Keratinocyte (primary cell): Measurements from ENCODE around the gene GRB10. TPM values are rescaled to one million over a fixed set of nuclear protein-coding genes. Genes with fewer than 3 reads are reported as not detected.

Source experiments
- DNase-seq: peaks from one replicate; pipeline ENCODE4 v3.0.0-alpha.2; 2011; ENCODE audit warnings: low read depth, missing footprints, low spot score
- FAIRE-seq: peaks from 2 replicates; lab custom pipeline; 2011; peaks lifted over from hg19 to GRCh38; lab: Jason Lieb, UNC
- H2AFZ ChIP-seq: 2 replicates; pipeline ENCODE4 v1.6.0; 2012; ENCODE audit warnings: low read length, control low read depth, inconsistent platforms; ENCODE audit not compliant: control insufficient read depth
- H3K27ac ChIP-seq: 2 replicates; pipeline ENCODE4 v1.5.1; 2011; ENCODE audit warnings: low read length; ENCODE audit not compliant: control insufficient read depth, insufficient read depth
- H3K27me3 ChIP-seq: 3 replicates; pipeline ENCODE4 v1.6.0; 2011; ENCODE audit warnings: low read length; ENCODE audit not compliant: control insufficient read depth, insufficient read depth; ENCODE audit errors: extremely low read depth
- H3K36me3 ChIP-seq, 2 experiments: 2 replicates in 1 of 2; 3 replicates in 1 of 2; pipeline ENCODE4 v1.5.1; 2011; ENCODE audit warnings: low read length in 2 of 2, mild to moderate bottlenecking in 1 of 2; ENCODE audit not compliant: control insufficient read depth in 2 of 2, insufficient read depth in 2 of 2; ENCODE audit errors: extremely low read depth in 1 of 2
- H3K4me1 ChIP-seq: 3 replicates; pipeline ENCODE4 v1.5.1; 2011; ENCODE audit warnings: low read length; ENCODE audit not compliant: control insufficient read depth, insufficient read depth; ENCODE audit errors: extremely low read depth
- H3K4me2 ChIP-seq: 3 replicates; pipeline ENCODE4 v1.6.0; 2011; ENCODE audit warnings: low read depth, low read length; ENCODE audit not compliant: control insufficient read depth, insufficient read depth; ENCODE audit errors: extremely low read depth
- H3K4me3 ChIP-seq, 3 experiments: fragments of 200-600 bp in 1 of 3; sonication (generic) in 1 of 3; 2 replicates in 2 of 3; 3 replicates in 1 of 3; pipeline ENCODE4 v1.5.1; 2011 to 2016; ENCODE audit warnings: low read length in 3 of 3, mild to moderate bottlenecking in 3 of 3, control low read depth in 2 of 3, inconsistent platforms in 1 of 3, low read depth in 1 of 3, mixed read lengths in 1 of 3, mixed run types in 1 of 3, moderate library complexity in 1 of 3; ENCODE audit not compliant: control insufficient read depth in 2 of 3, insufficient read depth in 2 of 3; ENCODE audit errors: extremely low read depth in 1 of 3
- H3K79me2 ChIP-seq: 2 replicates; pipeline ENCODE4 v1.6.0; 2012; ENCODE audit warnings: low read length; ENCODE audit not compliant: control insufficient read depth, insufficient read depth
- H3K9ac ChIP-seq: 3 replicates; pipeline ENCODE4 v1.6.0; 2011; ENCODE audit warnings: low read length; ENCODE audit not compliant: control insufficient read depth, insufficient read depth; ENCODE audit errors: extremely low read depth
- H3K9me1 ChIP-seq: 3 replicates; pipeline ENCODE4 v1.6.0; 2011; ENCODE audit warnings: low read length; ENCODE audit not compliant: control insufficient read depth, insufficient read depth; ENCODE audit errors: extremely low read depth
- H3K9me3 ChIP-seq: 2 replicates; pipeline ENCODE4 v1.5.1; 2012; ENCODE audit warnings: low read depth, low read length; ENCODE audit not compliant: control insufficient read depth
- H4K20me1 ChIP-seq: 3 replicates; pipeline ENCODE4 v1.6.0; 2011; ENCODE audit warnings: low read length; ENCODE audit not compliant: control insufficient read depth, insufficient read depth; ENCODE audit errors: extremely low read depth
- EZH2 ChIP-seq: IDR thresholded peaks from one replicate; pipeline ENCODE4 v1.6.1; 2012; ENCODE audit warnings: inconsistent platforms, mild to moderate bottlenecking, low read length, moderate library complexity
- dilution Hi-C: fragments of 300-500 bp; cut with MboI; formaldehyde crosslinking; loops from one replicate; pipeline ENCODE4 v1.7.0; 2020; ENCODE audit warnings: low sequenced_read_pairs; ENCODE audit not compliant: extremely low pct_ligation_motif_present
- polyA plus RNA-seq, 5 experiments: library from polyadenylated mRNA; depleted of rRNA in 3 of 5; stranded (reverse) in 3 of 5; stranded (forward) in 1 of 5; unstranded in 1 of 5; fragments of >200 nt; gene quantifications; 1 replicate in 1 of 5; 2 replicates in 3 of 5; 3 replicates in 1 of 5; pipeline versions ENCODE4 v1.2.1 to v1.2.3, GENCODE V29; 2011 to 2012; ENCODE audit warnings: missing spikeins in 2 of 5, low read depth in 1 of 5, low replicate concordance in 1 of 5
- TF ChIP-seq, protein P1 (sequence below), 3 experiments: IDR thresholded peaks in 1 of 3; conservative IDR thresholded peaks in 1 of 3; optimal IDR thresholded peaks in 1 of 3; 2 replicates in 2 of 3; 3 replicates in 1 of 3; pipeline versions ENCODE3 to v1.5.1; 2011; ENCODE audit warnings: low read length in 3 of 3, mild to moderate bottlenecking in 3 of 3, moderate library complexity in 2 of 3, control low read depth in 1 of 3, inconsistent platforms in 1 of 3; ENCODE audit not compliant: insufficient read depth in 2 of 3; ENCODE audit errors: extremely low read depth in 1 of 3

The GRB10 gene
- polyA plus RNA-seq, 1 donor (not counting 4 experiments of a cell fraction or from before 2014, with no cell fraction given): 4.4 TPM

DNA sequence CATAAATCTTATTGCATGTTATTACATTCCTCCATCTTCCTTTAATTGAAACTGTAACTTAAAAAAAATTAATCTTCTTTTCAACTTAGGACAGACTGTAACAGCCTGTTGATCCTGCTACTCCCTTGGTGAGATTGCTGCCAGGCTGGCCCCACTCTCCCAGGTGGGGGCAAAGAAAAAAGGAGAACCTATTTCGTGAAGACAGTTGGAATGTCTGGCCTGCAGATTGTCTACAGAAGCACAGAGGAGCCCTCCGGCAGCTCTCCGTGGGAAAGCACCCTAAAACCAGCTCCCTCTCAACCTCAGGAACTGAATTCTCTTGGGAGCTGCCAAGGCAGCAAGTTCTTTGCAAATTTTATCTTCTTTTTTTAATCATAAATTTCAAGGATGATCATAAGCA, 32.8 kb downstream of the GRB10 start:
- dilution Hi-C loops: no loop called here
- Histone ChIP-seq H3K9ac (no peak overlapping the region), H3K9me1 (no peaks in the 10 kb centered on the region), H4K20me1 (peaks cover 3% of the 10 kb centered on the region), H2AFZ (no peak overlapping the region), H3K36me3 (no peaks in the 10 kb centered on the region), H3K4me2 (no peak overlapping the region), H3K27ac (no peak overlapping the region), H3K4me3 (no peak overlapping the region), H3K79me2 (no peaks in the 10 kb centered on the region), H3K27me3 (no peaks in the 10 kb centered on the region), H3K4me1 (no peaks in the 10 kb centered on the region), H3K9me3 (no peaks in the 10 kb centered on the region)
- DNase-seq (no peak), FAIRE-seq (no peak)
- TF ChIP-seq EZH2: no peak
- TF ChIP-seq, protein P1, sequence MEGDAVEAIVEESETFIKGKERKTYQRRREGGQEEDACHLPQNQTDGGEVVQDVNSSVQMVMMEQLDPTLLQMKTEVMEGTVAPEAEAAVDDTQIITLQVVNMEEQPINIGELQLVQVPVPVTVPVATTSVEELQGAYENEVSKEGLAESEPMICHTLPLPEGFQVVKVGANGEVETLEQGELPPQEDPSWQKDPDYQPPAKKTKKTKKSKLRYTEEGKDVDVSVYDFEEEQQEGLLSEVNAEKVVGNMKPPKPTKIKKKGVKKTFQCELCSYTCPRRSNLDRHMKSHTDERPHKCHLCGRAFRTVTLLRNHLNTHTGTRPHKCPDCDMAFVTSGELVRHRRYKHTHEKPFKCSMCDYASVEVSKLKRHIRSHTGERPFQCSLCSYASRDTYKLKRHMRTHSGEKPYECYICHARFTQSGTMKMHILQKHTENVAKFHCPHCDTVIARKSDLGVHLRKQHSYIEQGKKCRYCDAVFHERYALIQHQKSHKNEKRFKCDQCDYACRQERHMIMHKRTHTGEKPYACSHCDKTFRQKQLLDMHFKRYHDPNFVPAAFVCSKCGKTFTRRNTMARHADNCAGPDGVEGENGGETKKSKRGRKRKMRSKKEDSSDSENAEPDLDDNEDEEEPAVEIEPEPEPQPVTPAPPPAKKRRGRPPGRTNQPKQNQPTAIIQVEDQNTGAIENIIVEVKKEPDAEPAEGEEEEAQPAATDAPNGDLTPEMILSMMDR (optimal IDR thresholded peaks at IDR 0.05 in 1 of 3, IDR thresholded peaks at IDR 0.05 in 1 of 3, conservative IDR thresholded peaks at IDR 0.05 in 1 of 3; ENCODE audit: extremely low read depth in 1 of 3, insufficient read depth in 2 of 3, low read length in 3 of 3): no peak

- Histone ChIP-seq H3K9ac (no peak overlapping the region), H3K9me1 (no peaks in the 10 kb centered on the region), H3K9me3 (no peaks in the 10 kb centered on the region), H3K4me2 (no peak overlapping the region), H2AFZ (no peak overlapping the region), H3K27ac (no peak overlapping the region), H3K4me3 (no peak overlapping the region), H3K36me3 (no peaks in the 10 kb centered on the region), H4K20me1 (peaks cover 6% of the 10 kb centered on the region), H3K4me1 (no peaks in the 10 kb centered on the region), H3K79me2 (no peaks in the 10 kb centered on the region), H3K27me3 (no peaks in the 10 kb centered on the region)
- TF ChIP-seq, protein P1 (optimal IDR thresholded peaks at IDR 0.05 in 1 of 3, IDR thresholded peaks at IDR 0.05 in 1 of 3, conservative IDR thresholded peaks at IDR 0.05 in 1 of 3; ENCODE audit: extremely low read depth in 1 of 3, insufficient read depth in 2 of 3, low read length in 3 of 3): no peak
- no peak for TF ChIP-seq EZH2
- dilution Hi-C loops: no loop called here
- FAIRE-seq (no peak), DNase-seq (no peak)
Observed at GRCh38 chr7:50748472-50748871, 34.2 kb downstream of the GRB10 start.
